CD4-positive, alpha-beta T cell treated with Interferon gamma for 1 hour (primary cell): ENCODE measurements around the gene RIPOR3.
"Not testable (repeated sequence)": the region's sequence is repeated elsewhere in the genome, so short reads cannot be mapped to it uniquely, and the experiment has no call there.

Experiments
- DNase-seq: peaks from one replicate; pipeline ENCODE4 v3.0.0-alpha.2; 2020

RIPOR3 gene

GRCh38 chr20:50585214-50585613, 106.1 kb downstream of the RIPOR3 start:
- DNase-seq = no peak

- no peak for DNase-seq
Measured at GRCh38 chr20:50584687-50585086, 106.7 kb downstream of the RIPOR3 start.

DNA sequence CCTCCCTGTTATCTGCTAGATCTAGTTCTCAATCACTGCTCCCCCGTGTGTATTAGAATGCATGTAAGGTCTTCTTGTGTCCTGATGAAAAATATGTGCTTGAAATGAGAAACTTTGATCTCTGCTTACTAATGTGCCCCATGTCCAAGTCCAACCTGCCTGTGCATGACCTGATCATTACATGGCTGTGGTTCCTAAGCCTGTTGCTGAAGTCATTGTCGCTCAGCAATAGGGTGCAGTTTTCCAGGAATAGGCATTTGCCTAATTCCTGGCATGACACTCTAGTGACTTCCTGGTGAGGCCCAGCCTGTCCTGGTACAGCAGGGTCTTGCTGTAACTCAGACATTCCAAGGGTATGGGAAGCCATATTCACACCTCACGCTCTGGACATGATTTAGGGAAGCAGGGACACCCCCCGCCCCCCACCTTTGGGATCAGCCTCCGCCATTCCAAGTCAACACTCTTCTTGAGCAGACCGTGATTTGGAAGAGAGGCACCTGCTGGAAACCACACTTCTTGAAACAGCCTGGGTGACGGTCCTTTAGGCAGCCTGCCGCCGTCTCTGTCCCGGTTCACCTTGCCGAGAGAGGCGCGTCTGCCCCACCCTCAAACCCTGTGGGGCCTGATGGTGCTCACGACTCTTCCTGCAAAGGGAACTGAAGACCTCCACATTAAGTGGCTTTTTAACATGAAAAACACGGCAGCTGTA, 107.7 kb downstream of the RIPOR3 start:
- no peak for DNase-seq

DNA sequence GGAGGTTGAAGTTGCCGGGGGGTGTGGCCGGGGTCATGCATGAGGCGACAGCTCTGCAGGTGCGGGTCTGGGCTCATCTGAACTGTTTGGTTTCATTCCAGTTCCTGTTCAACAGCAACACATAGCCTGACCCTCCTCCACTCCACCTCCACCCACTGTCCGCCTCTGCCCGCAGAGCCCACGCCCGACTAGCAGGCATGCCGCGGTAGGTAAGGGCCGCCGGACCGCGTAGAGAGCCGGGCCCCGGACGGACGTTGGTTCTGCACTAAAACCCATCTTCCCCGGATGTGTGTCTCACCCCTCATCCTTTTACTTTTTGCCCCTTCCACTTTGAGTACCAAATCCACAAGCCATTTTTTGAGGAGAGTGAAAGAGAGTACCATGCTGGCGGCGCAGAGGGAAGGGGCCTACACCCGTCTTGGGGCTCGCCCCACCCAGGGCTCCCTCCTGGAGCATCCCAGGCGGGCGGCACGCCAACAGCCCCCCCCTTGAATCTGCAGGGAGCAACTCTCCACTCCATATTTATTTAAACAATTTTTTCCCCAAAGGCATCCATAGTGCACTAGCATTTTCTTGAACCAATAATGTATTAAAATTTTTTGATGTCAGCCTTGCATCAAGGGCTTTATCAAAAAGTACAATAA, 108.6 kb downstream of the RIPOR3 start:
- DNase-seq = peak; percentile 17

GRCh38 chr20:50582092-50582491, 109.2 kb downstream of the RIPOR3 start:
- DNase-seq = no peak

DNA sequence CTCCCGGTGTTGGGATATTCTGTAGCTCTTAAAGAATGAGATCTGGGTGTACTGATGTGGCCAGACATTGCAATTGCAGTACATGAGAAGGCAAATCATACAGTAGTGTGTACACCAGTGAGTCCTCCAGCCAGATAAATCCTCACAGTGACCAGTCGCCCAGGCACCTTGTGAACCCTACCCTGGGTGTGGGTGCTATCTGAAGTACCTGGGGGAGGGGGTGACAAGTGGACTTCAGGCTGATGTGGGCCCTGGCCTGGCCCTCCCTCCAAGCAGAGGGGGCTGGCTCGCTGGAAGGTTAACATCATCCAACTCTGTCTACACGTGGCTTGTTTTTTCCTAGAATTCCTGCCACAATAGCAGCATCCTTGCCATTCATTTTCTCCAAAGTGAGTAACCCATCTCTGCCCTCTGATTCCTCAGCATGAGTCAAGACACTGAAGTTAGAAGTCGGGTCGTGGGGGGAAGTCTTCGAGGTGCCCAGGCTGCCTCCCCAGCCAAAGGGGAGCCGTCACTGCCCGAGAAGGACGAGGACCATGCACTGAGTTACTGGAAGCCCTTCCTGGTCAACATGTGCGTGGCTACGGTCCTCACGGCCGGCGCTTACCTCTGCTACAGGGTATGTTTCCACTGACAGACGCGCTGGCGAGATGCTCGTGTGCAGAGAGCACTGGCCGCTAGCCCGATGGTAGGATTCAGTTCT, 110.3 kb downstream of the RIPOR3 start:
- DNase-seq = no peak

GRCh38 chr20:50580016-50580747, 111.2 kb downstream of the RIPOR3 start:
- peak; percentile 38 for DNase-seq

DNA sequence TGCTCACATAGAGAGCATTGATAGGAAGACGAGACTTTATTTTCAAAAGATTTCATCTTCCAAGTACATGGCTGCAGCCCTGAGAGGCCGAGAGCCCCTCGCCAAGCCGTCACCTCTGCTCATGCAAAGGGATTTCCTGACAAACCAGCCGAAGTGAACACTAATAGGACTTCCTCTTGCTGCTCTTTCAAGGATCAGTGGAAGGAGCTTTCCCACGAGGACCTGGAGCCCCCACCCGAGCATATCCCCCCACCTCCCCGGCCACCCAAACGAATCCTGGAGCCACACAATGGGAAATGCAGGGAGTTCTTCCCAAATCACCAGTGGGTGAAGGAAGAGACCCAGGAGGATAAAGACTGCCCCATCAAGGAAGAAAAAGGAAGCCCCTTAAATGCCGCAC, 111.8 kb downstream of the RIPOR3 start:
- DNase-seq = no peak

- no peak for DNase-seq
Measured at GRCh38 chr20:50578778-50579165, 112.6 kb downstream of the RIPOR3 start.

DNA sequence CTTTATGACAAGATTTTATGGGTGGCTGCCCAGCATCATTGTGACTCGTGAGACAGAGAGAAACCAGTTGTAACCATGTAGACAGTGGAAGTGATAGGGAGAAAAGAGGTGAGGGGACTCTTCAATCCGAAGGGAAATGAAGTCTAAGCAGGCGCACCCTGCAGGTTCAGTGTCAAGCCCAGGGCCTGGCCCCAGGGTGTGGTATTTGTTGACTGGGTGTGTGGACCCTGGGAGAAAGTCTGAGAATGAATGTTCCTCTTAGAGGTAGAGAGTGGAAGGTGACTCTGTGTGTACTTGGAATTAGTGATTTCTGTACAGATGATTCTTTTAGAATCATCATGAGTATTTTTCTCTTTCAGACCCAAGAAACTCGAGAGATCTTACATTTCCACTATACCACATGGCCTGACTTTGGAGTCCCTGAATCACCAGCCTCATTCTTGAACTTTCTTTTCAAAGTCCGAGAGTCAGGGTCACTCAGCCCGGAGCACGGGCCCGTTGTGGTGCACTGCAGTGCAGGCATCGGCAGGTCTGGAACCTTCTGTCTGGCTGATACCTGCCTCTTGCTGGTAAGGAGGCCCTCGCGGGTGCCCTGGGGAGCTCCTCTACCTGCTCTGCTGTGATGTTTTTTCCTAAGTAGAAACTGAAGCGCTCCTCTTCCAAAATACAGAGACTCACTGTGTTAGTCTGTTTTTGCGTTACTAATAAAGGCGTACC, 113.1 kb downstream of the RIPOR3 start:
- DNase-seq = no peak

DNA sequence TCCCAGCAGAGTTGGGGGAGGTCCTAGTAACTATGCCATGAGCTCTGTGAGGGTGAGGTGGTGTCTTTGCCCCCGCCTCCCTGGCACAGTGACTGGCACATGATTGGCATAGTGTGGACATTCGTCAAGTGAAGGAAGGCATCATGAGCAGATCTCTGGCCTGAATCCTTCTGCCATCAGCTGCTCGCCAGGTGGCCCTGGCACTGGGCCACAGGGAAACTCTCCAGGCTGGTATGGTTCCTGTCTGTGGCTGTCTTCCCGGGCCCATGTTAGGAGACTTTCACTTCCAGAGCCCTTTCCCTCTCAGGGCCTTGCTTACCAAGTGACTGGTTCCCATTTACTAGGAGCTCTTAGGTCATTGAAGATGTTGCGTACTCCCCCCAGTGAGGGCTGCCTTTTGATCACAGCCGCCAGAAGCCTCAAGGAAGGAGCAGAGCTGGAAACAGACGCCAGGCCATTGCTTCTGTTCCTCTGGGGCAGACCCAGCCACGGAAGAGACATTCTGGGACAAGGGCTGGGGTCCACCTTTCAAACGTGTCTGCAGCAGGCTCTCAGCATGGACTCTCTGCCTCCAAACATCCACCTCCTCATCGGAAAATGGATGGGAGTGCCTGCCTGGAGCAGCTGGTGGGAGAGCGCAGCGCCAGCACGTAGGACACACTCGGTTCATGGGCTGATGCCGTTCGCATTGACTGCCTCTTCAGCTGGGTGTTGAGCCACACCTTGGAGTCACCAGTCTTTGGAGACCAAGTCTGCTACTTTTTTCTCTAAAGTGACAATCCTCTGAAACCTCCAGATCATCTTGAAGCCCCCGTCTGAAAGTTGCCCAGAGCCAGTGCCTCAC, 113.9 kb downstream of the RIPOR3 start:
- DNase-seq = no peak

- DNase-seq = peak; percentile 68
Measured at GRCh38 chr20:50575865-50576720, 115.2 kb downstream of the RIPOR3 start.

- DNase-seq = no peak
Measured at GRCh38 chr20:50574586-50574985, 116.8 kb downstream of the RIPOR3 start.

GRCh38 chr20:50574108-50574507, 117.2 kb downstream of the RIPOR3 start:
- no peak for DNase-seq

GRCh38 chr20:50572938-50573777, 118.2 kb downstream of the RIPOR3 start:
- DNase-seq = no peak

GRCh38 chr20:50571466-50571865, 119.9 kb downstream of the RIPOR3 start:
- DNase-seq = no peak

DNA sequence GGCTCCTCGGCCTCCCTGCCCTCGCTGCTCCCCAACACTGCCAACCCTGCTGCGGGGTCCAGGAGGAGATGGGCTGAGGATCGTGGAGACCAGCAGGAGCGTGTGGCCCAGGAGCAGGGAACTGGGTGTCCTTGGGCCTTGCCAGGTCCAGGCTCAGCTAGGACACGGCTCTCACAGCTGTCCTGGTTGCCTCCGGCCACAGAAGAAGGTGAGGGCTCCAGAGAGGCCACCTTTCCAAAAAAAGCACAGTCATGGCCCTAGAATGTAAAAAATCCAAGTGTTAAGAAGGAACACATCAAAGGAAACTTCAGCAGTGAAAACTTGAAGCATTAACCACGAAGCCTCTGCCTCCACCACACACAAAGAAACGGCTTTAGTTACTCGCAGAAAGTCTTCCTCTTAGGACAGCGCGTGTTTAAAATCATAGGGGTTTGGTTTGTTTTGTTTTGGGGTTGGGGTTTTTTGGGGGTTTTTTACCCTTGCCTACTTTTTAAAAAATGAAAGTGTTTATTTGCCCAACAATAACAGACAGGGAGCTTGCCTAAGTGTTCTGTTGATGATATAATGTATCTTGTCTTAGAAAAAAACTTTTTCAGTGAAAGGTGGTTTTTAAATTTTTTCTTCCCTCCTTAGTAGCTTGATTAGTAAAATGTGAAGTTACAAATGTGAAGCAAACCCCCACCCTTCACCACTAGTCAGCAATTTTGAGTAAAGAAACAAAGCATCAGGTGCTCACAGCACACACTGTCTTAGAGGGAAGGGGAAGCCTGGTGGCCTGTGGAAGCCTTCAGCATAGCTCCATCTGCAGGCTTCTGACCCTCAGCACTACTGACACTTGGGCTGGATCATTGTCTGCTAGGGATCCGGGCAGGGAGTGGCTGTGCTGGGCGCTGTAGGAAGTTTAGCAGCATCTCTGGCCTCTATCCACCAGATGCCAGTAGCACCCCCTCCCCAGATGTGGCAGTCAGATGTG, 121.2 kb downstream of the RIPOR3 start:
- DNase-seq = peak; percentile 44

- DNase-seq = not testable (repeated sequence)
Measured at GRCh38 chr20:50569487-50569863, 121.9 kb downstream of the RIPOR3 start.

DNA sequence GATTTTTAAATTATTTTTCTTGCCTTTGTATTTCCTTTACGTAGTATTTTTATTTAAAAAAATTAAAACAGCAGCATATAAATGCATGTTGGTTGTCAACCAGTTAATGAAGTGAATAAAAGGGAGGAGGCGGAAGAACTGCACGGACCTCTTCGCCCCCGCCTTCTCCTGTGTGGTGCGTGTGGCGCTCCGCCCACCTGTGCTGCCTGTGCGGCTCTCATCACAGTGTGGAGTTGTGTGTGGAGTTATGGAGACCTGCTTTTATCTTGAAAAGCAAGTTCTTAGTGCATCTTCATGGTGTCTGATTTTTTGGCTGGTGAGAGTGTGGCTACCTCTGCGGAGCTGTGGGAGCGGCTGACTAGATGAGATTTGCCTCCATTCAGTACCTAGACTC, 122.8 kb downstream of the RIPOR3 start:
- DNase-seq = no peak
